Measurements from ENCODE around the gene FBLL1. TPM values are rescaled to one million over a fixed set of nuclear protein-coding genes. Genes with fewer than 3 reads are reported as not detected.
A peak's percentile ranks its signal among the peaks of the same experiment; 100 is the strongest.

Gene FBLL1
- total RNA-seq, 4 donors from 2014 or later: 0.96 TPM; not detected in 3

DNA sequence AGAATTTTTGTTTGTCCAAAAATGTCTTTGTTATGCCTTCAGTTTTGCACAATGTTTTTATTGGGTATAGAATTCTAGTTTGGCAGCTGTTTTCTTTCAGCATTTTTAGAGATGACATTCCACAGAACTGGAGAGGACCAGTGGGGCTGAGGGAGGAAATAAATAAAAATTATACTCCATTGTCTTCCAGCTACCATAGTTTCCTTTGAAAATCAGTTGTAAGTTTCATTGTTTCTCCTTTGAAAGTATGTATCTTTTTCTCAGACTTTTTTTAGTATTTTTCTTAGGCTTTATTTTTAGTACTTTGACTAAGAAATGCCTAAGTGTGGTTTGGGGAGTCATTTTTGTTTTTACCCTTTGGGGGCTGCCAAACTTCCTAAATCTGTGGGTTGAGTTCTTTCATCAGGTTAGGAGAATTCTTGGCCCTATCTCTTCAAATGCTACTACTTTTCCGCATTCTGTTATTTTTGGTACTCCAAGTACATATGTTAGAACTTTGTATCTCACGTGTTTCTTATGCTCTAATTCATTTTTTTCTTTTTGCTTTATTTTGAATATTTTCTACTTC, 15.2 kb upstream of the FBLL1 start:
- peaks cover 0 to 96% (median 50%) of the 10 kb centered on the region in 4 donors for H3K36me3 ChIP-seq
- TF ChIP-seq POLR2A (IDR thresholded peaks at IDR 0.05) (no peak), POLR2AphosphoS5 (IDR thresholded peaks at IDR 0.05) (no peak), EP300 (IDR thresholded peaks at IDR 0.05; ENCODE audit: low read depth) (no peak)
- TF ChIP-seq, protein P1, sequence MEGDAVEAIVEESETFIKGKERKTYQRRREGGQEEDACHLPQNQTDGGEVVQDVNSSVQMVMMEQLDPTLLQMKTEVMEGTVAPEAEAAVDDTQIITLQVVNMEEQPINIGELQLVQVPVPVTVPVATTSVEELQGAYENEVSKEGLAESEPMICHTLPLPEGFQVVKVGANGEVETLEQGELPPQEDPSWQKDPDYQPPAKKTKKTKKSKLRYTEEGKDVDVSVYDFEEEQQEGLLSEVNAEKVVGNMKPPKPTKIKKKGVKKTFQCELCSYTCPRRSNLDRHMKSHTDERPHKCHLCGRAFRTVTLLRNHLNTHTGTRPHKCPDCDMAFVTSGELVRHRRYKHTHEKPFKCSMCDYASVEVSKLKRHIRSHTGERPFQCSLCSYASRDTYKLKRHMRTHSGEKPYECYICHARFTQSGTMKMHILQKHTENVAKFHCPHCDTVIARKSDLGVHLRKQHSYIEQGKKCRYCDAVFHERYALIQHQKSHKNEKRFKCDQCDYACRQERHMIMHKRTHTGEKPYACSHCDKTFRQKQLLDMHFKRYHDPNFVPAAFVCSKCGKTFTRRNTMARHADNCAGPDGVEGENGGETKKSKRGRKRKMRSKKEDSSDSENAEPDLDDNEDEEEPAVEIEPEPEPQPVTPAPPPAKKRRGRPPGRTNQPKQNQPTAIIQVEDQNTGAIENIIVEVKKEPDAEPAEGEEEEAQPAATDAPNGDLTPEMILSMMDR (IDR thresholded peaks at IDR 0.05): no peak
- in situ Hi-C loops (cut with MboI; ENCODE audit: low pct_ligation_motif_present in 1 of 4, low pct_unique_long_range_greater_than_20kb in 1 of 4, low sequenced_read_pairs in 3 of 4): no loop called here

GRCh38 chr5:168525856-168526255, 3.2 kb upstream of the FBLL1 start:
- no peak for DNase-seq
- TF ChIP-seq, protein P1 (IDR thresholded peaks at IDR 0.05): no peak
- no peak for TF ChIP-seq EP300 (IDR thresholded peaks at IDR 0.05; ENCODE audit: low read depth)
- no peak for TF ChIP-seq POLR2A (IDR thresholded peaks at IDR 0.05)
- no peak for TF ChIP-seq POLR2AphosphoS5 (IDR thresholded peaks at IDR 0.05)
- Histone ChIP-seq H3K27me3 (peaks cover 29% of the 10 kb centered on the region), H3K27ac (no peak overlapping the region), H3K4me1 (peaks cover 0 to 5% (median 2%) of the 10 kb centered on the region in 4 donors), H3K36me3 (no peaks in the 10 kb centered on the region), H3K4me3 (no peak overlapping the region), H3K9me3 (no peaks in the 10 kb centered on the region)
- WGBS, 2 donors (ENCODE audit: low coverage in 1 of 2): 54 to 65% methylated on average over 2 of the region's 2 CpGs
- in situ Hi-C loops (cut with MboI; ENCODE audit: low pct_ligation_motif_present in 1 of 4, low pct_unique_long_range_greater_than_20kb in 1 of 4, low sequenced_read_pairs in 3 of 4) (no loop called here), intact Hi-C loops (cut with DNase I; ENCODE audit: low total_unique reads) (no loop called here)

More for the DNA sequence above, 15.2 kb upstream of the FBLL1 start:
- intact Hi-C loops (cut with DNase I; ENCODE audit: low total_unique reads): no loop called here
- Histone ChIP-seq H3K9me3 (peaks cover 11 to 12% of the 10 kb centered on the region in 2 donors), H3K27me3 (no peaks in the 10 kb centered on the region), H3K4me3 (no peak overlapping the region), H3K27ac (no peak overlapping the region), H3K4me1 (no peaks in the 10 kb centered on the region)
- DNase-seq: no peak
- 100% methylated on average over 2 of the region's 2 CpGs for WGBS, 2 donors (ENCODE audit: low coverage in 1 of 2)

- in situ Hi-C loops (cut with MboI; ENCODE audit: low pct_ligation_motif_present in 1 of 4, low pct_unique_long_range_greater_than_20kb in 1 of 4, low sequenced_read_pairs in 3 of 4): no loop called here
- intact Hi-C loops (cut with DNase I; ENCODE audit: low total_unique reads): no loop called here
- Histone ChIP-seq H3K27me3 (peaks cover 49% of the 10 kb centered on the region), H3K27ac (no peak overlapping the region), H3K4me3 (no peak overlapping the region), H3K4me1 (peaks cover 0 to 5% (median 2%) of the 10 kb centered on the region in 4 donors), H3K9me3 (no peaks in the 10 kb centered on the region), H3K36me3 (no peaks in the 10 kb centered on the region)
- 80 to 91% methylated on average over 4 of the region's 4 CpGs for WGBS, 2 donors (ENCODE audit: low coverage in 1 of 2)
- TF ChIP-seq POLR2A (IDR thresholded peaks at IDR 0.05) (no peak), POLR2AphosphoS5 (IDR thresholded peaks at IDR 0.05) (no peak), EP300 (IDR thresholded peaks at IDR 0.05; ENCODE audit: low read depth) (no peak)
- TF ChIP-seq, protein P1 (IDR thresholded peaks at IDR 0.05): no peak
- DNase-seq: no peak
Measured at GRCh38 chr5:168527756-168528295, 1.3 kb upstream of the FBLL1 start.

DNA sequence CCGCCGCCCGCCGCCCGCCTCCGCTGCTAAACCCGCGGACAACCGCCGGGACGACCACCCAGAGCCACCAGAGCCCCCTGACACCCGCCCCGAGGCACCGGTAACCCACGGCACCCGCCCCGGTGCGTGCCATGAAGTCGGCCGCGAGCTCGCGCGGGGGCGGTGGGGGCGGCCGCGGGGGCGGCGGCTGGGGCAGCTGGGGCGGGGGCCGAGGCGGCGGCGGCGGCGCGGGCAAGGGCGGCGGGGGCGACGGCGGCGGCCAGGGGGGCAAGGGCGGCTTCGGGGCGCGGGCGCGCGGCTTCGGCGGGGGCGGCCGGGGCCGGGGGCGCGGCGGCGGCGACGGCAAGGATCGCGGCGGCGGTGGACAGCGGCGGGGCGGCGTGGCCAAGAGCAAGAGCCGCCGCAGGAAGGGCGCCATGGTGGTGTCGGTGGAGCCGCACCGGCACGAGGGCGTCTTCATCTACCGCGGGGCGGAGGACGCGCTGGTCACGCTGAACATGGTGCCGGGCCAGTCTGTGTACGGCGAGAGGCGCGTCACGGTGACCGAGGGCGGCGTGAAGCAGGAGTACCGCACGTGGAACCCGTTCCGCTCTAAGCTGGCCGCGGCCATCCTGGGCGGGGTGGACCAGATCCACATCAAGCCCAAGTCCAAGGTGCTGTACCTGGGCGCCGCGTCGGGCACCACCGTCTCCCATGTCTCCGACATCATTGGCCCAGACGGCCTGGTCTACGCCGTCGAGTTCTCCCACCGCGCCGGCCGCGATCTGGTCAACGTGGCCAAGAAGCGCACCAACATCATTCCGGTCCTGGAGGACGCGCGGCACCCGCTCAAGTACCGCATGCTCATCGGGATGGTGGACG, 499 bp downstream of the FBLL1 start:
- Histone ChIP-seq H3K36me3 (no peaks in the 10 kb centered on the region), H3K4me3 (peak overlapping the region in 2 of 4 donors; percentile 32 to 57), H3K9me3 (no peaks in the 10 kb centered on the region), H3K27me3 (peaks cover 55% of the 10 kb centered on the region), H3K4me1 (peaks cover 0 to 5% (median 2%) of the 10 kb centered on the region in 4 donors), H3K27ac (no peak overlapping the region)
- 46% methylated on average over 52 of the region's 125 CpGs; no CpG with 5 or more reads in 1 of the 2 donors for WGBS, 2 donors (ENCODE audit: low coverage in 1 of 2)
- no peak for DNase-seq
- in situ Hi-C loops (cut with MboI; ENCODE audit: low pct_ligation_motif_present in 1 of 4, low pct_unique_long_range_greater_than_20kb in 1 of 4, low sequenced_read_pairs in 3 of 4) (no loop called here), intact Hi-C loops (cut with DNase I; ENCODE audit: low total_unique reads) (no loop called here)
- TF ChIP-seq, protein P1 (IDR thresholded peaks at IDR 0.05): no peak
- TF ChIP-seq POLR2AphosphoS5 (IDR thresholded peaks at IDR 0.05) (no peak), POLR2A (IDR thresholded peaks at IDR 0.05) (no peak), EP300 (IDR thresholded peaks at IDR 0.05; ENCODE audit: low read depth) (no peak)
